Measurements from ENCODE around the gene IFITM5.
"Not testable (repeated sequence)": the region's sequence is repeated elsewhere in the genome, so short reads cannot be mapped to it uniquely, and the experiment has no call there.

Gene IFITM5

DNA sequence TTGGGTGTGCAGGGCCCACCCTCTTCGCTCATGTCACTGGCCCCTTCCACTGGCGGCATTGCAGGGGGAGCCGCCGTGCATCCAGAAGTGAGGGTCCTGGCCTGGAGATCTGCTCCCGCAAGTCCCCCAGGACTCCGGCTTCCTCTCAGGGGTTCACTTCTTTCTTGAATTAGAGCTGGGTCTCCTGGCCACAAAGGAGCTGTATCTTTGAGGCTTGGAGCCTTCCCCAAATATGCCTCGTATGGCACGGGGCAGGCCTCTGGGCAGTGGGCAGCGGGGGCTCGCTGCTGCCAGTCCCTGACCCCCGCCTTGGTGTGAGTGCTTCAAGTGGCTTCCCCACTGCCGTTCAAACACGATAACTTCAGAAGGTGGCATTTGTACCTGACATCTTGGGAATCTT, 28.7 kb upstream of the IFITM5 start:
- DNase-seq (ENCODE audit: low spot score): no peak

DNA sequence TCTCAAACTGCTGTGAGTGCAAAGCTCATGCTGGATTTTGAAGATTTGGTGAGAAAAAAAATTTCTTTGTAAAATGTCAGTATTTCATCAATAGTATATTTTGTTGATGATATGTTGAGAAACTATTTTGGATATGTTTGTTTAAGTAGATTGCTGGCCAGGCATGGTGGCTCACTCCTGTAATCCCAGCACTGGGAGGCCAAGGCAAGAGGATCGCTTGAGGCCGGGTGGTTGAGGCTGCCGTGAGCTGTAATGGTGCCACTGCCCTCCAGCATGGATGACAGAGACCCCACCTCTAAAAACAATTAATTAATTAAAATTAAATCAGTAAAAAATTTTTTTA, 28.2 kb upstream of the IFITM5 start:
- DNase-seq (ENCODE audit: low spot score): no peak

DNA sequence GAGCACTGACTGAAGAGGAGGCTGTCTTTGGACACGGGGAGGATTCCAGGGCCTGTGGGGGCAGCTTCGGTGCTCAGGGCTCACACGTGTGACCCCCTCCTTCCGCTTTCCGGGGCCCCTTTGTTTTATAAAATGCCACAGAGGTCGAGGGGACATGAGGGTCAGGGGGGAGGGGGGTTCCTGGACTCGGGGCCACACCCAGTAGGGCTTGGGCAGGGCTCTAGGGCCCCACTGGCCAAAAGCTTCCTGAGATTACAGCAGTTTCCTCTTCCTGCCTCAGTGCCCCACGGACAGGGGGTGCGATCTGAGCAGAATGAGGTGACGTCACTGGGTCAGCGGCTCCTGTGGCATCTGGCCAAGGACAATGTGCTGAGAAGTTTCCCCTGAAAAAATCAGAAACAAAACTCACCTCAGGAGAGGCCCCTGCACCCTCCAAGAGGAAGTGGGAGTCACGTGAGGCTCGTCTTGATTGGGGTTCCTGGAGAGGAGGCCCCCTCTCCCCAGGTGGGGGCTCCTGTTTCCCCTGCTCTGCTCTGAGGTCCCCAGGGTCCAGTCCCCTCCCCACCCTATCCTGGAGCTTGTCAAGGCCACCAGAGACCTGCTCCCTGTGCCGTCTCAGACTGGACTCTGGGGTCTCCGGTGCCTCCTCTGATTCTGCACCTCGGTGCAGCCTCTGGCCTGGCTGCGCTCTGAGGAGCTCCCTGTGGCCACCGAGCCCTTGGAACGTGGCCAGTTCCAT, 27.7 kb upstream of the IFITM5 start:
- peak; percentile 77 for DNase-seq (ENCODE audit: low spot score)

DNA sequence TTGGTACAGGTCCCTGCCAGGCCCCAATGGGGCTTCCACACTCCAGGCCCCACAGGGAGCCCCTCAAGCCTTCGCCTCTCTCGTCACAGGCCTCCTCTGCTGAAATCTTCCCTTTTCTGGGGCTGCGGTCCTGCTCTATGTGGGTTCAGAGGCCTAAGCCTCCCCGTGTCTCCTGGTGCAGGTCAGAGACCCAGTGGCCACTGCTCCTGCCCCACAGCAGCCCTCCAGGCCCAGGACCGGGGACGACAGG, 27.2 kb upstream of the IFITM5 start:
- DNase-seq (ENCODE audit: low spot score): no peak

DNA sequence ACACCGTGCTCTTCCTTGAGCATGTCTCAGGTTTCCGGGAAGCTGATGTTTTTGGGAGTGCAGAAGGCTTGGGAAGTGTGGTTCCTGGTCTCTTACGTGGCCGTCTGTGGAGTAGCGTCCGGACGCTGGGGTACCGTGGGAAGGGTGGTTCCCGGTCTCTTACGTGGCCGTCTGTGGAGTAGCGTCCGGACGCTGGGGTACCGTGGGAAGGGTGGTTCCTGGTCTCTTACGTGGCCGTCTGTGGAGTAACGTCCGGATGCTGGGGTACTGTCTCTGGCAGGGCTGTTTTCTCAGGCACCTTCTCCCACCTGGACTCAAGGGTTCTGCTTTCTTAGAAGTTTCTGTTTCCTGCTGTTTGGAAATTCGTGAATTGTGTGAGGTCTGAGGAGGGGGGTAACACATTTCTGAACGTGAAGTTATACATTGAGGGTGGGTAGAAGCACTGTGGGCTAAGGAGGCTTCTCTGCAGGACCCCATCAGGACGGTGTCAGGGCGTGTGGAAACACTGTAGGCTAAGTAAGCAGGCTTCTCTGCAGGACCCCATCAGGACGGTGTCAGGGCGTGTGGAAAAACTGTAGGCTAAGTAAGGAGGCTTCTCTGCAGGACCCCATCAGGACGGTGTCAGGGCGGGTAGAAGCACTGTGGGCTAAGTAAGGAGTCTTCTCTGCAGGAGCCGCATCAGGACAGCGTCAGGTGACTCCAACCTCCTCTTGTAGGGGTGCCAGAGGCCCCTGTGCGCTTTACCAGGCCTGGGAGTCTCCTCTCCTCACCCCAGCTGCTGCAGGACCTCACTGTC, 26.7 kb upstream of the IFITM5 start:
- DNase-seq (ENCODE audit: low spot score): no peak

DNA sequence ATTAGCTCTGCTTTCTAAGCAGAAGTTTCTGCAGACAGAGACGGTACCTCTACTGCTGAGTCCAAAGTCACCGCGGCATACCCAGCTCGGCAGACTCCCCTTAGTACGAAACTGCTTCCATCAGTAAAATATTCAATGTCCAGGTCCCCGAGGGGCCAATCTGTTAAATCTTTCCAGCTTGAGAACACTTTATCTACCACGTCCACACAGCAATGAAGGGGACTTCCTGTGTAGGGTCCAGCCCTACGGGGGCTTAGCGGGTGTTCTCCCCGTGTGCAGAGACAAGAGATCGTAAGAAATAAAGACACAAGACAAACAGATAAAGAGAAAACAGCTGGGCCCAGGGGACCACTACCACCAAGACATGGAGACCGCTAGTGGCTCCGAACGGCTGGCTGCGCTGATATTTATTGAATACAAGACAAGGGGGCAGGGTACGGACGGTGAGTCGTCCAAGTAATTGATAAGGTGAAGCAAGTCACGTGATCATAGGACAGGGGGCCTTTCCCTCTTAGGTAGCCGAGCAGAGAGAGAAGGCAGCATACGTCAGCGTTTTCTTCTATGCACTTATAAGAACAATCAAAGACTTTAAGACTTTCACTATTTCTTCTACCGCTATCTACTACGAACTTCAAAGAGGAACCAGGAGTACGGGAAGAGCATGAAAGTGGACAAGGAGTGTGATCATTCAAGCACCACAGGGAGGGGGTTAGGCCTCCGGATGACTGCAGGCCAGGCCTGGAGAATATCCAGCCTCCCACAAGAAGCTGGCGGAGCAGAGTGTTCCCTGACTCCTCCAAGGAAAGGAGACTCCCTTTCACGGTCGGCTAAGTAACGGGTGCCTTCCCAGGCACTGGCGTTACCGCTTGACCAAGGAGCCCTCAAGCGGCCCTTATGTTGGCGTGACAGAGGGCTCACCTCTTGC, 25.5 kb upstream of the IFITM5 start:
- not testable (repeated sequence) for DNase-seq (ENCODE audit: low spot score)

DNA sequence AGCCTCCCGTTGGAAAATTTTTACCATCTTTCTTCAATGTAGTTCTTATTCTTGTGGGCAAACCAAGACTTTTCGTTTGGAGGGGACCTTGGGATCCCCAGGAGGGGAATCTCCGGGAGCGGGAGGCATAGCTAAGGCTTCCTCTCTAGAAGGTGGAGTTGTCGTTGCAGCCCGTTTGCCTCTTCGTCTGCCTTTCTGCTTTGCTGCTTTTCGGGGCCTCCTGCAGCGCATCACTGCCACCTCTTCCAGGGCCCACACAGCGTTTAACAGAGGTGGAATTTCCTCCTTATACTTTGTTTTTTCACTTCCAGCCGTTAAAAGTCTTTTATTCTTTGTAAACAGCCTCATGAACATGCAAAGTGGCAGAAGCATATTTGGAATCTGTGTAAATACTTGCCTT, 24.8 kb upstream of the IFITM5 start:
- no peak for DNase-seq (ENCODE audit: low spot score)

DNA sequence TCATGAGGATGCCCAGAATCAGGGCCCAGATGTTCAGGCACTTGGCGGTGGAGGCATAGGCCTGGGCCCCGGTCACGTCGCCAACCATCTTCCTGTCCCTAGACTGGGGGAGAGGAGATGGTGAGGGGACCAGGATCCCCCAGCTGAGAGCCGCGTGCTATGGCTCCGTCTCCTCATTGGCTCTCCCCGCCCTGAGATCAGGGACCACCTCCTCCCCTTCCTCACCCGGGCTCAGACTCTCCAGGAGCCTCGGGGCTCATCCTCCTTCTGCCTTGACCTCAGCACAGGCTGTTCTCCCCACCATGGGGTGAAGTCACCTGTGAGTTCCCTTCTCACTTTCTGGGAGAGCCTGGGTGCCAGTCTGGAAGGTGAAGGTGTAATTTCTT, 20.6 kb upstream of the IFITM5 start:
- DNase-seq (ENCODE audit: low spot score): not testable (repeated sequence)

DNA sequence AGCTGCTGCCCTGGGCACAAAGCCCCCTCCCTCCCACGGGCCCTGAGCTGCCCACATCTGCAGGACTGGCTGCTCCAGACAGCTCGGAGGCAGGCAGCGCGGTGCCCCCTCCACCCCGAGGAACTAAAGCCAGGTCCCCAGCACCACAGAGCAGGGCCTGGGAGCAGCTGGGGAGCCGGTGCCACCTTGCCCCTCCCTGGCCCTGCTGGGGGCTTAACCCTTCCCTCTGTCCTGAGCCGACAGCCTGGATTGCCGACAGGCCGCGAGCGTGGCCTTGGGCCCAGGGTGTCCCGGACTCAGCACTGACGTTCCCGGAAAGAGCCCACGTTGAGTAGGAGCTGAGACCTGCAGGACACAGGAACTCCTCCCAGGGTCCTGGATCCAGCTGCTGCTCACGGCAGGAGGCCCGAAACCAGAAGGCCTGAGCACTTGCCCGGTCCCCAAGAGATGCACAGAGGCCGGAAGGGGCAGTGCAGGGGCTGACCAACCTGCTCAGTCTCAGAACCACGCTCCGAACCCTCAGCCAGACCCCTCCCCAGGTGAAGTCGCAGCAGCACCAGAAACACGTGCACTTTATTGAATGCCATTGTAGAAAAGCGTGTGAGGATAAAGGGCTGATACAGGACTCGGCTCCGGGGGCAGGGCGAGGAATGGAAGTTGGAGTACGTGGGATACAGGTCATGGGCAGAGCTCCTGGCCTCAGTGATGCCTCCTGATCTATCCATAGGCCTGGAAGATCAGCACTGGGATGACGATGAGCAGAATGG, 20.0 kb upstream of the IFITM5 start:
- not testable (repeated sequence) for DNase-seq (ENCODE audit: low spot score)

DNA sequence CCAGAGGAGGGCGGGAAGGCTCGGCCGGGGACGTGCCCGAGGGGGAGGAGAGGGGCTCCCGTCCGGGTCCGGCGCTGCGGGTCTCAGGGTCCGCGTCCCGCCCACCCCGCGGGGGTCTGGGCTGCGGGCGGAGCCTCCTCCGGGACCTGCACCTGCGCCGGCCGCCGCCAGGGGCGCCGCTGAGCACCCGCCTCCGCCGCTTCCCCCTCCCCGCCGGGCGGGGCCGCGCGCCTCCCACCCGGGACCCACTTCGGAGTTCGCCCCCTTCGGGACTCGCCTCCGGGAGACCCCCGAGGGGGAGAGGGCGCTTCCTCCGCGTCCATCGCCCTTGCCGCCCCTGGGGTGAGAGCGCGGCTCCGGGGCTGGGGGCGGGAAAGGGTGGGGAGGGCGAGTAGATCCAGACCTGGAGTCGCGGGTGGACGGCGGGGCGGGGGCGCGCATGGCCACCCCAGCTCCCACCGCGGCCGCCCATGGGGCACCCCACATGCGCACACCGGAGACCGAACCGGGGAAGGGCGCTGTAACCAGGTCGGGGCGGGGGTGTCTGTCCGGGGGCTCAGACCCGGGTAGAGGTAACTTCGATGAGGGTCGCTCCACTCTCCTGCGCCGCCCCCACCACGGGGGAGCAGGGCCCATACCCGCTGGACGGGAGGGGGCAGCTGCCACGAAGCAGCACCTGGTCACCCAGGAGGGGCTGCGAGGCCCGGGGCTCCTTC, 19.2 kb upstream of the IFITM5 start:
- DNase-seq (ENCODE audit: low spot score): not testable (repeated sequence)

DNA sequence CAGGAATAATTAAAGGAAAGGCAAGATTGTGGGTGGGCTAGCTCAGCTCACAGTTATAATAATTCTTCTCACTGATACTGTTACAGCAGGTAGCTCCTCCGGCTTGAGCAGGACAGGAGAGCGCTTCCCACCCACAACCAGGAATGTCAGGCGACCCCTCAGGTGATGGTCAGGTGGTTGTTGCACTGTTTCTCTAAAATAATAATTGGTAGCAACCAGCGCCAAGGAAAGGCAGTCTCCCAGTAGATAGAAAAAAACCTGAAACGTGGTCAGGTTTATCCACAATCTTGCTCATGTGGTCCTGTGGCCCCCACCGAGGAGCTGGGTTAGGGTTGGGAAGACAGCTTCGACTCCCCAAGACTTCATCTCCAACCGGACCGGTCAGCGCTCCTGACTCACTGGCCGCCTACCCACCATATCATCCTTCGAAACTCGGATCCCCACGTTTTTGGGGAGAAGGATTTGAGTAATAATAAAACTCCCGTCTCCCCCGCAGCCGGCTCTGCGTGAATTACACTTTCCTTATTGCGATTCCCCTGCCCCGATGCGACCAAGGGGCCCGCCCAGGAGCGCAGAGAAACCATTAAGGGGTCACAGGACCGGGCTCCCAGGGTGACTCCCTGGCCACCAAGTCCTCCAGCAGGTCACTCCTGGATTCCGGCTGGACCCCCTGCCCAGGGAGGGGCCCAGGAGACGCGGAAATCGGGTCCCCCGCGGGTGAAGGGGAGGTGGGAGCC, 18.5 kb upstream of the IFITM5 start:
- DNase-seq (ENCODE audit: low spot score): not testable (repeated sequence)

DNA sequence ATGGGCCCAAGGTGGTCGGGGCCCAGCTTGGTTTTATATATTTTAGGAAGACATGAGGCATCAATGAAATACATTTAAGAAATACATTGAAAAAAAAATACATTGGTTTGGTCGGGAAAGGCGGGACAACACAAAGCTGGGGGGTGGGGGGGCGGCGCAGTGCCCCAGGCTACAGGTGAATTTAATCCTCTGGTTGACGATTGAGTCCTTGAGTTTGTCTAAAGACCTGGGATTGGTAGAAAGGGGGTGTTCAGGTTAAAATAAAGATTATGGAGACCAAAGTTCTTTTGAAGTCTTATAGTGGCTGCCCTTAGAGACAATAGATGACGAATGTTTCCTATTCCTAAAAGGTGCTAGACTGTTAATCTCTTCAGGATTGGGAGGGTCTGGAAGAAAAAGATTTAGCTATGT, 17.6 kb upstream of the IFITM5 start:
- DNase-seq (ENCODE audit: low spot score): peak; percentile 42

DNA sequence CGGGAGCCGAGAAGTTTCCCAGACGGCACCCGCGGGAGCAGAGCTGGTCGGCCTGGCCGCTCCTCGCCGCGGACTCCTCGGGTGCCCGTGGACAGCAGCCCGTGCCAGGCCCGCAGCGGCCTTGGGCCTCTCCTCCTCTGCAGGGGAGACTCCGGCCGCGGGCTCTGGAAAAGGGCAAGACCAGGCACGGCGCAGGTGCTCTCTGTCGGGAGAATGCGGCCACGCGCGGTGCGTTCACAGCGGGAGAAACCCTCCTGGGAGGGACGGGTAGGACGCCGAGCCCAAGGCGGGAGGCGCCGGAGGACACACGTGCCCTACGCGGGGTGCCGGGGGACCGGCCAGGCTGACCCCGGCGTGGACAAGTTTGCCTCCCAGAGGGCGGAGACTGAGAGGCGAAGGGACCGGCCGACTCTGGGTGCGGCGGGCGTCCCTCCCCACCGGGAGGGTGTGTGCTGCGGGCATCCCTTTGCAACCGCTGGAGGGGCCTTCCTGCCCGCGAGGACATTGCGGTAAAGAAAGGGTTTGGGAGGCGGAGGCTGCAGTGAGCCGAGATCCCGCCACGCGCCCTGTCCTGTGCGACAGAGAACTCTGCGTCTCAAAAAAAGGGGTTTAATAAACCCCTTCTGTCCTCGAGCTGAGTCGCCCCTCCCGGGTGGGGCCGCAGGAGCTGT, 16.8 kb upstream of the IFITM5 start:
- peak; percentile 49 for DNase-seq (ENCODE audit: low spot score)

DNA sequence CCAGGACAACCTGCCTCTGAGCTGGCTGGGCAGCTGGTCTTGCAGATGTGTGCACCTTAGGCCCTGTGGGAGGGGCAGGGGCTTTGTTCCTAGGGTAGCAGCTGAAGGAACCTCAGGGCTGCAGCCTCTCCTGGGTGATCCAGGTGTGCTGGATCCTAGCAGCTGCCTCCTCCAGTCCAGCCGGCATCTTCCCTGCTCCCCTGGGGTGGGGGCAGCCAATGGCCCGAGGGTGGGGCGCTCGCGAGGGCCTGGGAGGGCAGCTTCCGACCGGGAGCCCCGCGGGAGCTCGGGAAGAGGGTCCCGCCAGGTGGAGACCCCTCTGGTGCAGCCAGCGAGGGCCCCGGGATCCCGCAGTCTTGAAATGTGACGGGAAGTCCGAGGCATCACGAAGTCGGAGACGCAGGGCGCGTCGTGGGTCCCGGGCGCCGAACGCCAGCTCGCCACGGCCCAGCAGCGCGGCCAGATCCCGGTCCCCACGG, 16.2 kb upstream of the IFITM5 start:
- DNase-seq (ENCODE audit: low spot score): no peak

DNA sequence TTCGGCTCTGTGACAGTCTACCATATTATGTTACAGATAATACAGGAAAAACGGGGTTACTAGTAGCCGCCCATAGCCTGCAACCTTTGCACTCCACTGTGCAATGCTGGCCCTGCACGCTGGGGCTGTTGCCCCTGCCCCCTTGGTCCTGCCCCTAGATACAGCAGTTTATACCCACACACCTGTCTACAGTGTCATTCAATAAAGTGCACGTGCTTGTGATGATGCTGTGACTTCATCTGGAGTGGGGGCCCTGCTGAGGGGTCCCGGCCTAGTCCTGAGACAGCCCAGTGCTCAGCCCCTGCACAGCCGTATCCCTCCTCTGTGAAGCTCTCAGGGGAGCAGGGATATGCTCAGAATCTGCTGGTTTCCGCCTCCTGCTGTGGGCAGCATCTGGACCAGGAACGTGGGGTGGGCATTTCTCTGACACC, 15.7 kb upstream of the IFITM5 start:
- DNase-seq (ENCODE audit: low spot score): no peak

DNA sequence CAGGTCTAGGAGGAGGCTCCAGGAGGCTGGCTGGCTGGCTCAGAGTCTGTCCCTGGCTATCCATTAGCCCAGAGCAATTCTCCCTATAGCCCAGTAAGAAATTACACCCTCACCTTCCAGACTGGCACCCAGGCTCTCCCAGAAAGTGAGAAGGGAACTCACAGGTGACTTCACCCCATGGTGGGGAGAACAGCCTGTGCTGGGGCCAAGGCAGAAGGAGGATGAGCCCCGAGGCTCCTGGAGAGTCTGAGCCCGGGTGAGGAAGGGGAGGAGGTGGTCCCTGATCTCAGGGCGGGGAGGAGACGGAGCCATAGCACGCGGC, 15.2 kb upstream of the IFITM5 start:
- DNase-seq (ENCODE audit: low spot score): not testable (repeated sequence)

DNA sequence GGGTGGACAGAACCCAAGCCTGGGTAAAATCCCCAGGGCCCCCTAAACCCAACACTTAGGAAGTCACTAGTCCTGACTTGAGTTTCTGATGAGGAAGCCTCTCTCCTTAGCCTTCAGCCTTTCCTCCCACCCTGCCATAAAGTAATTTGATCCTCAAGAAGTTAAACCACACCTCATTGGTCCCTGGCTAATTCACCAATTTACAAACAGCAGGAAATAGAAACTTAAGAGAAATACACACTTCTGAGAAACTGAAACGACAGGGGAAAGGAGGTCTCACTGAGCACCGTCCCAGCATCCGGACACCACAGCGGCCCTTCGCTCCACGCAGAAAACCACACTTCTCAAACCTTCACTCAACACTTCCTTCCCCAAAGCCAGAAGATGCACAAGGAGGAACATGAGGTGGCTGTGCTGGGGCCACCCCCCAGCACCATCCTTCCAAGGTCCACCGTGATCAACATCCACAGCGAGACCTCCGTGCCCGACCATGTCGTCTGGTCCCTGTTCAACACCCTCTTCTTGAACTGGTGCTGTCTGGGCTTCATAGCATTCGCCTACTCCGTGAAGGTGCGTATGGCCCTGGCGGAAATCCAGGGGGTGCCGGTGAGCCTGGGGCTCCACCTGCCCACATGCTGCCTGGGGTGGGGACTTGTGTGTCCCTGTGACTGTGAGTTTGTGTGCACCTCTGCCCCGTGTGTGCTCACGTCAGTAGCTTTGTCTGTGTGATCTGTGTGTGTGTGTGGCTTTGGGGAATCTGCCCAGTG, 14.6 kb upstream of the IFITM5 start, which contains the start of gene IFITM1:
Gene IFITM1, plus strand, starts transcription at position 254 of the 767 bp plus-strand sequence. Its CDS starts 131 bp downstream, at position 385.
- DNase-seq (ENCODE audit: low spot score): peak; percentile 79

DNA sequence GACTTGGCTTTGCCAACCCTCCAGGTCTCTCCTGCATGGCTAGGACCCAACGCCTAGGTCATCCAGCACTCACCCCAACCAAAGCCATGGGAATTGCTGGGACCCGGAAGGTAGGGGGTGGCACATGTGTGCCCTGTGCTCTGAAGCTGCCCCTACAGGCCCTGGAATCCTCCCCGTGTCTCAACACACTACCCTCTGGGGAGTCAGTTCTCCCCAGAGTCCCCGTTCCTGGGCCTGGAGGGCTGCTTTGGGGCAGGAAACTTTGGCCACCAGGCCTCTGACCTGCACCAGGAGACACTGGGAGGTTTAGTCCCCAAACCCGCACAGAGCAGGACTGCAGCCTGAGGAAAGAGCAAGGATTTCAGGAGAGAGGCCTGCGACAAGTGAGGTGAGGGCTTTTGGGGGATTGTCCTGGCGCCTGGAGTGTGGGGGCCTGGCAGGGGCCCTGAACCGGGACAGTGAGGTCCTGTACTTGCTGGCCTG, 14.0 kb upstream of the IFITM5 start:
- no peak for DNase-seq (ENCODE audit: low spot score)

All from CD4-positive, alpha-beta T cell treated with Interleukin-6 at 100 ng/mL for 8 hours (primary cell).